ENCODE measurements around the gene HOXD10.

The HOXD10 gene

GRCh38 chr2:176072951-176073904 is 43.4 kb upstream of the HOXD10 start:
- Histone ChIP-seq H3K27ac (no peak overlapping the region), H3K27me3 (ENCODE audit: insufficient read depth, low read depth, severe bottlenecking) (peaks cover 48% of the 10 kb centered on the region), H3K36me3 (no peaks in the 10 kb centered on the region), H3K9me3 (ENCODE audit: severe bottlenecking) (peaks cover 2% of the 10 kb centered on the region), H3K4me3 (ENCODE audit: low read depth, low read length) (no peak overlapping the region)
- TF ChIP-seq CTCF (IDR thresholded peaks at IDR 0.05; ENCODE audit: low read depth, low read length) = no peak
- no peak for DNase-seq

GRCh38 chr2:176074919-176075425 is 41.6 kb upstream of the HOXD10 start:
- DNase-seq = no peak
- no peaks in the 10 kb centered on the region for H3K36me3 ChIP-seq
- TF ChIP-seq CTCF (IDR thresholded peaks at IDR 0.05; ENCODE audit: low read depth, low read length) = no peak
- H3K27ac ChIP-seq = no peak overlapping the region
- H3K9me3 ChIP-seq (ENCODE audit: severe bottlenecking) = no peaks in the 10 kb centered on the region
- H3K4me3 ChIP-seq (ENCODE audit: low read depth, low read length) = no peak overlapping the region
- peaks cover 60% of the 10 kb centered on the region for H3K27me3 ChIP-seq (ENCODE audit: insufficient read depth, low read depth, severe bottlenecking)

GRCh38 chr2:176075481-176075880 is 41.1 kb upstream of the HOXD10 start:
- Histone ChIP-seq H3K36me3 (no peaks in the 10 kb centered on the region), H3K9me3 (ENCODE audit: severe bottlenecking) (peaks cover under 1% of the 10 kb centered on the region), H3K27me3 (ENCODE audit: insufficient read depth, low read depth, severe bottlenecking) (peaks cover 61% of the 10 kb centered on the region), H3K4me3 (ENCODE audit: low read depth, low read length) (no peak overlapping the region; the same call in 1 of the 2 replicates), H3K27ac (no peak overlapping the region)
- no peak for TF ChIP-seq CTCF (IDR thresholded peaks at IDR 0.05; ENCODE audit: low read depth, low read length)
- DNase-seq = no peak

GRCh38 chr2:176076063-176076462 is 40.5 kb upstream of the HOXD10 start:
- Histone ChIP-seq H3K36me3 (no peaks in the 10 kb centered on the region), H3K27me3 (ENCODE audit: insufficient read depth, low read depth, severe bottlenecking) (peaks cover 67% of the 10 kb centered on the region), H3K27ac (no peak overlapping the region), H3K9me3 (ENCODE audit: severe bottlenecking) (peaks cover 7% of the 10 kb centered on the region), H3K4me3 (ENCODE audit: low read depth, low read length) (no peak overlapping the region)
- no peak for DNase-seq
- no peak for TF ChIP-seq CTCF (IDR thresholded peaks at IDR 0.05; ENCODE audit: low read depth, low read length)

GRCh38 chr2:176076796-176077195 is 39.8 kb upstream of the HOXD10 start:
- TF ChIP-seq CTCF (IDR thresholded peaks at IDR 0.05; ENCODE audit: low read depth, low read length) = no peak
- DNase-seq = no peak
- Histone ChIP-seq H3K27me3 (ENCODE audit: insufficient read depth, low read depth, severe bottlenecking) (peaks cover 73% of the 10 kb centered on the region), H3K27ac (no peak overlapping the region), H3K9me3 (ENCODE audit: severe bottlenecking) (peaks cover 14% of the 10 kb centered on the region), H3K4me3 (ENCODE audit: low read depth, low read length) (no peak overlapping the region), H3K36me3 (no peaks in the 10 kb centered on the region)
